Glutamatergic neuron (in vitro differentiated cells): ENCODE data around the gene SARS2. TPM values are rescaled to one million over a fixed set of nuclear protein-coding genes. Genes with fewer than 3 reads are reported as not detected.

Experiments
- DNase-seq: peaks from one replicate; pipeline ENCODE4 v3.0.0; 2022
- H3K27ac Mint-ChIP-seq: one replicate; pipeline ENCODE4 v1.8.0; 2020; ENCODE audit warnings: mild to moderate bottlenecking, mixed read lengths, inconsistent platforms; ENCODE audit not compliant: unreplicated experiment
- H3K27me3 Mint-ChIP-seq: one replicate; pipeline ENCODE4 v1.8.0; 2020; ENCODE audit warnings: mild to moderate bottlenecking, moderate library complexity, mixed read lengths, inconsistent platforms; ENCODE audit not compliant: unreplicated experiment
- H3K36me3 Mint-ChIP-seq: one replicate; pipeline ENCODE4 v1.8.0; 2020; ENCODE audit warnings: mild to moderate bottlenecking, mixed read lengths, inconsistent platforms; ENCODE audit not compliant: unreplicated experiment
- H3K4me1 Mint-ChIP-seq: one replicate; pipeline ENCODE4 v1.8.0; 2020; ENCODE audit warnings: mild to moderate bottlenecking, low read depth, mixed read lengths, inconsistent platforms; ENCODE audit not compliant: unreplicated experiment
- H3K4me3 Mint-ChIP-seq: one replicate; pipeline ENCODE4 v1.8.0; 2020; ENCODE audit warnings: mild to moderate bottlenecking, mixed read lengths, inconsistent platforms; ENCODE audit not compliant: unreplicated experiment
- H3K9me3 Mint-ChIP-seq: one replicate; pipeline ENCODE4 v1.8.0; 2020; ENCODE audit warnings: mild to moderate bottlenecking, moderate library complexity, mixed read lengths, inconsistent platforms; ENCODE audit not compliant: unreplicated experiment
- CTCF ChIP-seq: fragments of 200-600 bp; sonication (generic); IDR thresholded peaks from one replicate; pipeline ENCODE4 v1.5.0; 2021; ENCODE audit not compliant: partially characterized antibody, unreplicated experiment
- total RNA-seq: library from RNA; stranded (reverse); fragmentation: NEBNext Ultra II Directional; extraction: Animal tissue kit (Norgen Biotek cat#: 25700); gene quantifications from one replicate; pipeline ENCODE4 v1.2.1, GENCODE V29; 2021; ENCODE audit not compliant: unreplicated experiment

Gene SARS2
- total RNA-seq, 1 donor from 2014 or later, result 49.2 TPM

GRCh38 chr19:38883286-38883685, 47.3 kb downstream of the SARS2 start:
- Mint-ChIP-seq H3K27ac (no peak overlapping the region), H3K4me3 (no peak overlapping the region), H3K36me3 (no peaks in the 10 kb centered on the region), H3K9me3 (no peaks in the 10 kb centered on the region), H3K4me1 (peaks cover 6% of the 10 kb centered on the region), H3K27me3 (no peaks in the 10 kb centered on the region)
- DNase-seq, result no peak
- TF ChIP-seq CTCF, result no peak

- Mint-ChIP-seq H3K27ac (no peak overlapping the region), H3K9me3 (peaks cover 3% of the 10 kb centered on the region), H3K4me3 (no peak overlapping the region), H3K27me3 (no peaks in the 10 kb centered on the region), H3K36me3 (no peaks in the 10 kb centered on the region), H3K4me1 (peaks cover 18% of the 10 kb centered on the region)
- TF ChIP-seq CTCF, result no peak
- DNase-seq, result no peak
These were observed 49.5 kb downstream of the SARS2 start for GRCh38 chr19:38880882-38881609.

GRCh38 chr19:38880076-38880881, 50.3 kb downstream of the SARS2 start:
- H3K36me3 Mint-ChIP-seq, result no peaks in the 10 kb centered on the region
- peaks cover 3% of the 10 kb centered on the region for H3K9me3 Mint-ChIP-seq
- H3K4me3 Mint-ChIP-seq, result no peak overlapping the region
- no peak overlapping the region for H3K27ac Mint-ChIP-seq
- DNase-seq, result no peak
- H3K27me3 Mint-ChIP-seq, result no peaks in the 10 kb centered on the region
- H3K4me1 Mint-ChIP-seq, result peaks cover 18% of the 10 kb centered on the region
- no peak for TF ChIP-seq CTCF

- Mint-ChIP-seq H3K36me3 (no peaks in the 10 kb centered on the region), H3K4me1 (peaks cover 18% of the 10 kb centered on the region), H3K9me3 (peaks cover 3% of the 10 kb centered on the region), H3K27me3 (no peaks in the 10 kb centered on the region), H3K4me3 (no peak overlapping the region), H3K27ac (no peak overlapping the region)
- DNase-seq, result no peak
- TF ChIP-seq CTCF, result no peak
These were observed 51.2 kb downstream of the SARS2 start for GRCh38 chr19:38879400-38879751.
